ENCODE measurements around the gene DLX1. TPM values are rescaled to one million over a fixed set of nuclear protein-coding genes. Genes with fewer than 3 reads are reported as not detected.
A peak's percentile ranks its signal among the peaks of the same experiment; 100 is the strongest.

The DLX1 gene
- total RNA-seq, 1 donor, result 1.8 TPM

DNA sequence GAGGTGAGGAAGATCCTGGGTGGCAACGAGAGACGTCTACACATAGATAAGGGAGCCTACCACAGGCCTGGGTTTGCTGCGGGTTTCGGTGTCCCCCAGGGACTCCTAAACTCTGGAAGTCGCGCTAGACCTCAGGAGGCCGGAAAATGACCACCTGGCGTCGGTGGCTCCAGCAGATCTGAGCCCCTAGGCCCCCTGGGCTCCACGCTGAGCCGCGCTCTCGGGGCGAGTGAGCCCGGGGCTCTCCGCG lies 987 bp upstream of the DLX1 start:
- Histone ChIP-seq H4K20me1 (ENCODE audit: insufficient read depth, low read length) (no peaks in the 10 kb centered on the region), H3K27ac (ENCODE audit: low read depth, low read length) (peak overlapping the region; percentile 48), H2AFZ (ENCODE audit: low read length) (peak overlapping the region; percentile 89), H3K4me2 (ENCODE audit: insufficient read depth, low read length) (peak overlapping the region; percentile 93), H3K9me3 (ENCODE audit: low read depth, low read length) (no peaks in the 10 kb centered on the region), H3K27me3 (ENCODE audit: insufficient read depth, low read length) (peaks cover 24% of the 10 kb centered on the region), H3K4me1 (ENCODE audit: insufficient read depth, low read length) (peaks cover 35% of the 10 kb centered on the region), H3K36me3 (ENCODE audit: insufficient read depth, low read length) (peaks cover 3% of the 10 kb centered on the region), H3K4me3 (ENCODE audit: insufficient read depth, low read length) (peak overlapping the region; percentile 78), H3K79me2 (ENCODE audit: insufficient read depth, low read length) (peaks cover 17% of the 10 kb centered on the region)
- TF ChIP-seq CTCF (IDR thresholded peaks at IDR 0.05; ENCODE audit: extremely low read depth, low read depth, low read length), result no peak
- DNase-seq (ENCODE audit: insufficient read length, low spot score, missing footprints), result peak; percentile 80

GRCh38 chr2:172084645-172085459 lies 455 bp upstream of the DLX1 start:
- H2AFZ ChIP-seq (ENCODE audit: low read length), result peak overlapping the region; percentile 97
- H3K27ac ChIP-seq (ENCODE audit: low read depth, low read length), result peak overlapping the region; percentile 97
- peak overlapping the region; percentile 78 for H3K4me3 ChIP-seq (ENCODE audit: insufficient read depth, low read length)
- peaks cover 35% of the 10 kb centered on the region for H3K4me1 ChIP-seq (ENCODE audit: insufficient read depth, low read length)
- DNase-seq (ENCODE audit: insufficient read length, low spot score, missing footprints), result peak; percentile 99
- peaks cover 26% of the 10 kb centered on the region for H3K27me3 ChIP-seq (ENCODE audit: insufficient read depth, low read length)
- peak overlapping the region; percentile 93 for H3K4me2 ChIP-seq (ENCODE audit: insufficient read depth, low read length)
- peaks cover 17% of the 10 kb centered on the region for H3K79me2 ChIP-seq (ENCODE audit: insufficient read depth, low read length)
- TF ChIP-seq CTCF (IDR thresholded peaks at IDR 0.05; ENCODE audit: extremely low read depth, low read depth, low read length), result no peak
- H3K36me3 ChIP-seq (ENCODE audit: insufficient read depth, low read length), result peaks cover 3% of the 10 kb centered on the region
- H4K20me1 ChIP-seq (ENCODE audit: insufficient read depth, low read length), result no peaks in the 10 kb centered on the region
- H3K9me3 ChIP-seq (ENCODE audit: low read depth, low read length), result no peaks in the 10 kb centered on the region

DNA sequence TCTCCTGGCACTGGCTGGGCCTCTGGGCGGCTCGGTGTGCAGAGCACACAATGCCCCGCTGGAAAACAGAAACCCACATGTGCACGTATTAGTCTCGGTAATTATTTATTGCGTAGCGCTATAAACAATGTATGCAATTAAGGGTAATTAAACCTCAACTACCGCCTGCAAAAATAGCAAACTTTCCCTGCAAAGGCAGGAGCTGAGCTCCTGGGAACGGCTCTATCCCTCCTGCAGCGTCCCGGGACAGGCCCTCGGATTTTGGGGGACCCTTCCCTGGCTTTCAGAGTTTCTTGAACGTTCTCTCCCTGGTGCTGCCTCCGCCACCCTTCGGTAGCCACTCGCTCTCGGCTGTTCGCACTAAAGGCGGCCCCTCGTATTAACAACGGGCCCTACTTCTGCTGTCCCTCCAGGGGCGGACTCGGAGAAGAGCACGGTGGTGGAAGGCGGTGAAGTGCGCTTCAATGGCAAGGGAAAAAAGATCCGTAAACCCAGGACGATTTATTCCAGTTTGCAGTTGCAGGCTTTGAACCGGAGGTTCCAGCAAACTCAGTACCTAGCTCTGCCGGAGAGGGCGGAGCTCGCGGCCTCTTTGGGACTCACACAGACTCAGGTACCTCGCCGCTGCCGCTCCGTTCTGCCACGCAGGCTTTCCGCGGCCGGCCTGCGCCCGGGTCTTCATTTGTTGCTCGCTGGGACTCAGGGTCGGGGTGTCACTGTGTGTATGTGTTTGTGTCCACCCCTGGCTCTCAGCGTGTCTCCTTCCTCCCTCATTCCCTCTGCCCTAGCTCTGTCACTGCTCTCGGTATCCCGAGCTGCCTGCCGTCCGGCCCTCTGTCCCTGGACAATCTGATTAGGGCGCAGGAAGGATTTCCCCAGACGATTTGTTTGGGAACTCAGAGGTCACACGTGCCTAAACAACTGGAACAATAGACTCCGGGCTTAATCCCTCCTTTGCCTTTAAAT lies 1.2 kb downstream of the DLX1 start:
- peak overlapping the region; percentile 93 for H3K4me2 ChIP-seq (ENCODE audit: insufficient read depth, low read length)
- peak; percentile 73 for DNase-seq (ENCODE audit: insufficient read length, low spot score, missing footprints)

More for the DNA sequence above, 1.2 kb downstream of the DLX1 start:
- no peak for TF ChIP-seq CTCF (IDR thresholded peaks at IDR 0.05; ENCODE audit: extremely low read depth, low read depth, low read length)
- Histone ChIP-seq H3K27ac (ENCODE audit: low read depth, low read length) (peak overlapping the region; percentile 97), H3K4me1 (ENCODE audit: insufficient read depth, low read length) (peaks cover 35% of the 10 kb centered on the region), H2AFZ (ENCODE audit: low read length) (peak overlapping the region; percentile 97), H3K4me3 (ENCODE audit: insufficient read depth, low read length) (peak overlapping the region; percentile 78), H3K36me3 (ENCODE audit: insufficient read depth, low read length) (peaks cover 3% of the 10 kb centered on the region), H4K20me1 (ENCODE audit: insufficient read depth, low read length) (no peaks in the 10 kb centered on the region), H3K9me3 (ENCODE audit: low read depth, low read length) (no peaks in the 10 kb centered on the region), H3K79me2 (ENCODE audit: insufficient read depth, low read length) (peaks cover 17% of the 10 kb centered on the region), H3K27me3 (ENCODE audit: insufficient read depth, low read length) (peaks cover 37% of the 10 kb centered on the region)

Data from osteoblast (primary cell).